Neutrophil (primary cell): ENCODE measurements around the gene COL24A1.

Experiments used
- H3K27ac ChIP-seq: fragments of 200-600 bp; sonication (generic); 2 replicates; pipeline ENCODE4 v1.5.1; 2016; ENCODE audit warnings: mild to moderate bottlenecking, moderate library complexity
- H3K27me3 ChIP-seq: fragments of 200-600 bp; sonication (generic); 2 replicates; pipeline ENCODE4 v1.6.0; 2016; ENCODE audit warnings: mild to moderate bottlenecking
- H3K36me3 ChIP-seq: fragments of 200-600 bp; sonication (generic); 2 replicates; pipeline ENCODE4 v1.5.1; 2017
- H3K4me1 ChIP-seq, 2 experiments: fragments of 200-600 bp in 1 of 2; sonication (generic) in 1 of 2; 1 replicate in 1 of 2; 2 replicates in 1 of 2; pipeline versions ENCODE4 v1.5.1 to v1.6.1; 2013 to 2016; ENCODE audit warnings: low read depth in 1 of 2, low read length in 1 of 2, mild to moderate bottlenecking in 1 of 2, moderate library complexity in 1 of 2; ENCODE audit not compliant: control insufficient read depth in 1 of 2, insufficient read depth in 1 of 2
- H3K4me3 ChIP-seq, 2 experiments: fragments of 200-600 bp in 1 of 2; sonication (generic) in 1 of 2; 1 replicate in 1 of 2; 2 replicates in 1 of 2; pipeline ENCODE4 v1.5.1; 2013 to 2016; ENCODE audit warnings: low read depth in 1 of 2, low read length in 1 of 2, mild to moderate bottlenecking in 1 of 2, moderate library complexity in 1 of 2
- H3K9me3 ChIP-seq: fragments of 200-600 bp; sonication (generic); 2 replicates; pipeline ENCODE4 v1.5.1; 2016
- TF ChIP-seq, protein P1 (sequence below): fragments of 200-600 bp; sonication (generic); IDR thresholded peaks from 2 replicates; pipeline ENCODE4 v1.5.1; 2016; ENCODE audit warnings: antibody characterized with exemption

Gene COL24A1

DNA sequence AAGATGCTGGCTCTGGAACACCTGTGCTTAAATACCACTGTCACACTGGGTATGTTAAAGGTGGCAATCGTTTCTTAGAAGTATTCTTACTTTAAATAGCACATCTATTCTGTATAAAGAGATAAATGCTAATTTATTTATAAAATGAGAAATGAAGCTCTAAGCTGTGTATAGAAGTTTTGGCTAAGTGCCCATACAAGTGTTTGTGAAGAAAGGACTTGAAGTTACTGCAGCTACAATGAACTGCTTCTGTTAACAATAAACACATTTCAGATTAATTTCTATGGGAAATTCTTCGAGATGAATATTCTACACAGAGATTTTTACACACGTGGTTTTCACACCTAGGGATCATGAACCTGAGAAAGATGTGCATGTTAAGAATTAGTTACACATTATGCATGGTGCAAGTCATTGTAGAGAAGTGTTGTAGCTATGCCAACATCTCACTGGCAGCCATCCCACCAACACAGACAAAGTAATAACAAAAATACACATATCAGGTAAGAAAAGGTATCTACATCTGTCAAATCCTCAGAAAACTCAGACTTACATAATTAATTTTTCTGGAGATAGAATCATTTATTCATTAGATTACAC is 16.2 kb downstream of the COL24A1 start:
- no peak overlapping the region for H3K4me3 ChIP-seq
- TF ChIP-seq, protein P1, sequence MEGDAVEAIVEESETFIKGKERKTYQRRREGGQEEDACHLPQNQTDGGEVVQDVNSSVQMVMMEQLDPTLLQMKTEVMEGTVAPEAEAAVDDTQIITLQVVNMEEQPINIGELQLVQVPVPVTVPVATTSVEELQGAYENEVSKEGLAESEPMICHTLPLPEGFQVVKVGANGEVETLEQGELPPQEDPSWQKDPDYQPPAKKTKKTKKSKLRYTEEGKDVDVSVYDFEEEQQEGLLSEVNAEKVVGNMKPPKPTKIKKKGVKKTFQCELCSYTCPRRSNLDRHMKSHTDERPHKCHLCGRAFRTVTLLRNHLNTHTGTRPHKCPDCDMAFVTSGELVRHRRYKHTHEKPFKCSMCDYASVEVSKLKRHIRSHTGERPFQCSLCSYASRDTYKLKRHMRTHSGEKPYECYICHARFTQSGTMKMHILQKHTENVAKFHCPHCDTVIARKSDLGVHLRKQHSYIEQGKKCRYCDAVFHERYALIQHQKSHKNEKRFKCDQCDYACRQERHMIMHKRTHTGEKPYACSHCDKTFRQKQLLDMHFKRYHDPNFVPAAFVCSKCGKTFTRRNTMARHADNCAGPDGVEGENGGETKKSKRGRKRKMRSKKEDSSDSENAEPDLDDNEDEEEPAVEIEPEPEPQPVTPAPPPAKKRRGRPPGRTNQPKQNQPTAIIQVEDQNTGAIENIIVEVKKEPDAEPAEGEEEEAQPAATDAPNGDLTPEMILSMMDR = no peak

DNA sequence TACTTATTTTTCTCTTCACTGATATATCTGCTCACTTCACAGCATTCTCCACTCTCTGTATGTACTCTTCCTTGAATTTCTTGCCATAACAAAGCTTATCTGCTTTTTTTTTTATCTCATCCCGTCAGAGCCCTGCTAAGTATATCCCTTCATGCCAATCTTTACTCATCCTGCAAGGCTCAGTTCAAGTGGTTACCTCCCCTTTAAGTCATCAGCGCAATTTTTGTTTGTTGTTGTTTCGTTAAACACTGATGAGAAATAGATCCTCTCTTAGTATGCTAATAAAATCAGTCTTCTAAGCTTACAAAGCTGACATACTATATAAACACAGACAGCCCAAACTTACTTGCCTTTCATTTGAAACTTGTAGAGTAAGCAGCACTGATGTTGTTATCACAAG is 17.8 kb downstream of the COL24A1 start:
- no peaks in the 10 kb centered on the region for H3K9me3 ChIP-seq
- no peak overlapping the region for H3K4me3 ChIP-seq
- H3K4me1 ChIP-seq = no peaks in the 10 kb centered on the region
- TF ChIP-seq, protein P1 = no peak
- no peaks in the 10 kb centered on the region for H3K27me3 ChIP-seq
- no peak overlapping the region for H3K27ac ChIP-seq
- no peaks in the 10 kb centered on the region for H3K36me3 ChIP-seq

More for the DNA sequence above, 16.2 kb downstream of the COL24A1 start:
- Histone ChIP-seq H3K27me3 (no peaks in the 10 kb centered on the region), H3K4me1 (no peaks in the 10 kb centered on the region), H3K36me3 (no peaks in the 10 kb centered on the region), H3K9me3 (no peaks in the 10 kb centered on the region), H3K27ac (no peak overlapping the region)

DNA sequence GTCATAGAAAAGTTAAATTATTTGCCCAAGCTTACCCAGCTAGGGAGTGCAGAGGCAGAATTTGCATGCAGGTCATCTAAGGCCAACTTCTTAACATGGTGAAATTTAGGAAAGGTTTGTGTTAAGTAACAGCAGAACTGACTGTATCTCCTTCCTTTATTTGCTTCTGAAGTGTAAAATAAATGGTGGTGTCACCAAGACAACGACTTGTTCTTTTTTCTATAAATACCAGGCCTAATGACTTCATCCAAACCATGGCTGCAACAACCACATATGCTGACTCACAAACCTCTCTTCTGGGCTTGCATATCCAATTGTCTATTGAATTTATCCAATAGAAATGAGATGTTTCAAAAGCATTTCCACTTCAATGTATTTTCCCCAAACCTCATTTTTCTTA is 19.1 kb downstream of the COL24A1 start:
- TF ChIP-seq, protein P1 = no peak
- H3K4me3 ChIP-seq = no peak overlapping the region
- H3K4me1 ChIP-seq = no peaks in the 10 kb centered on the region
- H3K36me3 ChIP-seq = no peaks in the 10 kb centered on the region
- H3K27me3 ChIP-seq = no peaks in the 10 kb centered on the region
- no peaks in the 10 kb centered on the region for H3K9me3 ChIP-seq
- H3K27ac ChIP-seq = no peak overlapping the region

DNA sequence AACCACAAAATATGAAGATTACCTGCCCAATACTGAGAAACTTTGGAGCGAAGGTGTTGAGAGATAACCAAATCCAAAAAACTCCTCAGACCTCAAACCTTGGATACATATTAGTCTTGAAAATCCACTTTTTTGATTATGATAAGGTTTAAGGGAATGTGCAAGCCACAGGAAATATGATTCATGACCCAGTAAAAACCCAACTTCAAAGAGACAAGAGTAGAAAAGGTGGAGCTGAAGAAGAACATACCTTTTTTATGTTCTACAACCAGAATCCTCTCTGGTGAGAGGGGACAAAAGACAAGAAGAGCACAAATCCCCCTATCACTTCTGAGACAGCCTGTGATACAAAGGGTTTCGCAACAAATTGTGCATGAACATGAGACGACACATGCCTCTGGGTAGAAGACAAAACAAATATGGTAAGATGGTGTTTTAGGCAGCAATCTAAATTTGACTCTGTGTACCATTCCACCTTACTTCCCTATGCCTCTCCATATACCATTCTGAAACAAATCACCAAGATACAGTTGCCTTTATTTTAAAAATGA is 37.3 kb downstream of the COL24A1 start:
- no peaks in the 10 kb centered on the region for H3K27me3 ChIP-seq
- no peak overlapping the region for H3K4me3 ChIP-seq
- no peak overlapping the region for H3K27ac ChIP-seq
- H3K36me3 ChIP-seq = no peaks in the 10 kb centered on the region
- TF ChIP-seq, protein P1 = no peak
- H3K4me1 ChIP-seq = no peaks in the 10 kb centered on the region
- no peaks in the 10 kb centered on the region for H3K9me3 ChIP-seq

DNA sequence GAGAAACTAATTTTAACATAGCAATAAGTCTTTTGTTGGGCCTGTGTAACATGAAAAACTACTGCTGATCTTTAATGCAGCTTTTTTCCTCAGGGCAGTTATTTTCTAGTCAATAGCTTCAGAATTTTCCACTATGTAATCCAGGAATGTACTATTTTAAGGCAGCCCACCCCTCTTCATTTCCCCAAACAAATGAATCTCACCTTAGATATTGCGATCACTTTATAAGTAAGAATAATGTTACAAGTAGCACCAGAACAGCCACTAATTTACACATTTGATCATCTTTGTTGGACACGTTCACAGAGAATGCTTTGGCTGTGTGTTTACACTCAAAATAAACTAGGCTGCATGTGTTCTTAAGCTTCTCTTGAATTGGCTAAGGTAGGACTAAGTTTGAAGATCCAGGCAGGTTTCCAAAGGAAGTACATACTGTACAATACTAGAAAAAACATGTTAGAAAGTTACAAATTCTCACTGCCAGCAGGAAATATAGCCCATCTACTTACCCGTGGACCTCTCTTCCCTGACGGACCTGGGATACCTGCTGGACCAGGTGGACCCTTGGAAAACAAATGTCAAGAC is 41.7 kb downstream of the COL24A1 start:
- no peaks in the 10 kb centered on the region for H3K4me1 ChIP-seq
- no peak overlapping the region for H3K27ac ChIP-seq
- no peaks in the 10 kb centered on the region for H3K9me3 ChIP-seq
- no peaks in the 10 kb centered on the region for H3K27me3 ChIP-seq
- TF ChIP-seq, protein P1 = no peak
- no peak overlapping the region for H3K4me3 ChIP-seq
- no peaks in the 10 kb centered on the region for H3K36me3 ChIP-seq
